Measurements from ENCODE around the gene SERPINE1.
"Not testable (repeated sequence)": the region's sequence is repeated elsewhere in the genome, so short reads cannot be mapped to it uniquely, and the experiment has no call there.

The SERPINE1 gene

GRCh38 chr7:101132626-101133600, 6.0 kb downstream of the SERPINE1 start:
- H2BK12ac ChIP-seq (ENCODE audit: low read length); H2AFZ ChIP-seq (ENCODE audit: low read length); H3K79me1 ChIP-seq (ENCODE audit: low read depth, low read length); H3K9me3 ChIP-seq (replicated peaks in 1 of 2; ENCODE audit: control insufficient read depth in 2 of 2, insufficient read depth in 1 of 2, low read depth in 1 of 2, low read length in 2 of 2); H2BK120ac ChIP-seq (ENCODE audit: low read depth, low read length); H3K4me3 ChIP-seq (ENCODE audit: low read length in 2 of 2); H3K9ac ChIP-seq (ENCODE audit: low read depth, low read length, poor library complexity); H3K14ac ChIP-seq (ENCODE audit: low read length); H3K4ac ChIP-seq (ENCODE audit: low read length); H3K4me2 ChIP-seq (ENCODE audit: insufficient read depth, low read length, poor library complexity, severe bottlenecking); H3K27me3 ChIP-seq (ENCODE audit: control insufficient read depth in 3 of 3, insufficient read depth in 3 of 3, low read depth in 1 of 3, low read length in 3 of 3); H2BK15ac ChIP-seq (ENCODE audit: low read length); H4K8ac ChIP-seq (ENCODE audit: low read depth, low read length); H3K23ac ChIP-seq (ENCODE audit: low read depth, low read length, poor library complexity); H3K36me3 ChIP-seq (replicated peaks in 1 of 2; ENCODE audit: control insufficient read depth in 2 of 2, insufficient read depth in 2 of 2, low read length in 2 of 2); DNase-seq (ENCODE audit: low spot score); H2BK5ac ChIP-seq (ENCODE audit: low read length); H3K27ac ChIP-seq (replicated peaks; ENCODE audit: low read length): not testable (repeated sequence)
- no CpG with 5 or more reads among the region's 18 CpGs for WGBS, 2 donors (ENCODE audit: extremely low coverage in 2 of 2, insufficient read length in 2 of 2, insufficient replicate concordance in 1 of 2)
- peak overlapping the region; percentile 33 for H3K18ac ChIP-seq (ENCODE audit: low read length)
- H2AK5ac ChIP-seq (ENCODE audit: low read depth, low read length), result peak overlapping the region; percentile 23
- peaks cover 14 to 16% of the 10 kb centered on the region in 2 donors for H3K4me1 ChIP-seq (ENCODE audit: control insufficient read depth in 2 of 2, insufficient read depth in 1 of 2, low read depth in 1 of 2, low read length in 2 of 2)
- peak overlapping the region; percentile 73 for H4K91ac ChIP-seq (ENCODE audit: low read depth, low read length, poor library complexity)

GRCh38 chr7:101133621-101134398, 6.9 kb downstream of the SERPINE1 start:
- Histone ChIP-seq H4K91ac (ENCODE audit: low read depth, low read length, poor library complexity) (peak overlapping the region; percentile 73), H3K4me2 (ENCODE audit: insufficient read depth, low read length, poor library complexity, severe bottlenecking) (no peak overlapping the region), H2AFZ (ENCODE audit: low read length) (peak overlapping the region; percentile 17), H3K4me1 (ENCODE audit: control insufficient read depth in 2 of 2, insufficient read depth in 1 of 2, low read depth in 1 of 2, low read length in 2 of 2) (peaks cover 15 to 20% of the 10 kb centered on the region in 2 donors), H3K14ac (ENCODE audit: low read length) (no peak overlapping the region), H3K27ac (replicated peaks; ENCODE audit: low read length) (peak overlapping the region; percentile 64), H4K8ac (ENCODE audit: low read depth, low read length) (no peak overlapping the region), H3K36me3 (replicated peaks in 1 of 2; ENCODE audit: control insufficient read depth in 2 of 2, insufficient read depth in 2 of 2, low read length in 2 of 2) (no peaks in the 10 kb centered on the region), H3K23ac (ENCODE audit: low read depth, low read length, poor library complexity) (no peak overlapping the region), H2AK5ac (ENCODE audit: low read depth, low read length) (peak overlapping the region; percentile 23), H2BK5ac (ENCODE audit: low read length) (no peak overlapping the region), H3K79me1 (ENCODE audit: low read depth, low read length) (no peaks in the 10 kb centered on the region), H2BK12ac (ENCODE audit: low read length) (peak overlapping the region; percentile 7), H3K9me3 (replicated peaks in 1 of 2; ENCODE audit: control insufficient read depth in 2 of 2, insufficient read depth in 1 of 2, low read depth in 1 of 2, low read length in 2 of 2) (no peaks in the 10 kb centered on the region), H3K18ac (ENCODE audit: low read length) (peak overlapping the region; percentile 33), H2BK15ac (ENCODE audit: low read length) (no peak overlapping the region), H2BK120ac (ENCODE audit: low read depth, low read length) (no peak overlapping the region), H3K27me3 (ENCODE audit: control insufficient read depth in 3 of 3, insufficient read depth in 3 of 3, low read depth in 1 of 3, low read length in 3 of 3) (no peaks in the 10 kb centered on the region), H3K4me3 (ENCODE audit: low read length in 2 of 2) (no peak overlapping the region), H3K9ac (ENCODE audit: low read depth, low read length, poor library complexity) (no peak overlapping the region), H3K4ac (ENCODE audit: low read length) (no peak overlapping the region)
- DNase-seq (ENCODE audit: low spot score), result no peak
- WGBS, 2 donors (ENCODE audit: extremely low coverage in 2 of 2, insufficient read length in 2 of 2, insufficient replicate concordance in 1 of 2), result no CpG with 5 or more reads among the region's 15 CpGs

GRCh38 chr7:101134399-101134980, 7.6 kb downstream of the SERPINE1 start:
- no peak overlapping the region for H3K4me3 ChIP-seq (ENCODE audit: low read length in 2 of 2)
- no CpG with 5 or more reads among the region's 6 CpGs for WGBS, 2 donors (ENCODE audit: extremely low coverage in 2 of 2, insufficient read length in 2 of 2, insufficient replicate concordance in 1 of 2)
- no peaks in the 10 kb centered on the region for H3K36me3 ChIP-seq (replicated peaks in 1 of 2; ENCODE audit: control insufficient read depth in 2 of 2, insufficient read depth in 2 of 2, low read length in 2 of 2)
- H2AFZ ChIP-seq (ENCODE audit: low read length), result peak overlapping the region; percentile 17
- DNase-seq (ENCODE audit: low spot score), result no peak
- H3K27me3 ChIP-seq (ENCODE audit: control insufficient read depth in 3 of 3, insufficient read depth in 3 of 3, low read depth in 1 of 3, low read length in 3 of 3), result no peaks in the 10 kb centered on the region
- H3K9me3 ChIP-seq (replicated peaks in 1 of 2; ENCODE audit: control insufficient read depth in 2 of 2, insufficient read depth in 1 of 2, low read depth in 1 of 2, low read length in 2 of 2), result no peaks in the 10 kb centered on the region
- no peak overlapping the region for H2AK5ac ChIP-seq (ENCODE audit: low read depth, low read length)
- no peak overlapping the region for H2BK15ac ChIP-seq (ENCODE audit: low read length)
- H4K91ac ChIP-seq (ENCODE audit: low read depth, low read length, poor library complexity), result no peak overlapping the region
- H3K79me1 ChIP-seq (ENCODE audit: low read depth, low read length), result no peaks in the 10 kb centered on the region
- H2BK120ac ChIP-seq (ENCODE audit: low read depth, low read length), result no peak overlapping the region
- no peak overlapping the region for H3K9ac ChIP-seq (ENCODE audit: low read depth, low read length, poor library complexity)
- no peak overlapping the region for H2BK12ac ChIP-seq (ENCODE audit: low read length)
- H3K4ac ChIP-seq (ENCODE audit: low read length), result no peak overlapping the region
- H3K4me1 ChIP-seq (ENCODE audit: control insufficient read depth in 2 of 2, insufficient read depth in 1 of 2, low read depth in 1 of 2, low read length in 2 of 2), result peaks cover 15 to 20% of the 10 kb centered on the region in 2 donors
- H2BK5ac ChIP-seq (ENCODE audit: low read length), result no peak overlapping the region
- H3K4me2 ChIP-seq (ENCODE audit: insufficient read depth, low read length, poor library complexity, severe bottlenecking), result peak overlapping the region; percentile 2
- no peak overlapping the region for H3K23ac ChIP-seq (ENCODE audit: low read depth, low read length, poor library complexity)
- peak overlapping the region; percentile 64 for H3K27ac ChIP-seq (replicated peaks; ENCODE audit: low read length)
- no peak overlapping the region for H4K8ac ChIP-seq (ENCODE audit: low read depth, low read length)
- H3K18ac ChIP-seq (ENCODE audit: low read length), result no peak overlapping the region
- H3K14ac ChIP-seq (ENCODE audit: low read length), result no peak overlapping the region

Data from neuronal stem cell (in vitro differentiated cells).